ENCODE measurements around the gene CCL5.
"Not testable (repeated sequence)": the region's sequence is repeated elsewhere in the genome, so short reads cannot be mapped to it uniquely, and the experiment has no call there.

Gene CCL5

GRCh38 chr17:35898283-35899070, 18.3 kb upstream of the CCL5 start:
- DNase-seq: no peak

DNA sequence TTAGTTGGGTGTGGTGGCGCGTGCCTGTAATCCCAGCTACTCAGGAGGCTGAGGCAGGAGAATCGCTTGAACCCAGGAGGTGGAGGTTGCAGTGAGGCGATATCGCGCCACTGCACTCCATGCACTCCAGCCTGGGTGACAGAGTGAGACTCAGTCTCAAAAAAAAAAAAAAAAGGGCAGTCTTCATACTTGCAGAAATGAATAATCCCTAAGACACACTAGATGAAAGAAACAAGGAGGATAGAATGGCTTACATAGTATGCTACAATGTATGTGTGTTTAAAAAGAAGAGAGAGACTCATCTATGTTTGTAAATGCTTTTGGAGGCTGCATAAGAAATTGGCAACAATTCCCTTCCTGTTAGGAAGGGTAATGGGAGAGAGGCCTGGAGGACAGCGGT, 17.6 kb upstream of the CCL5 start:
- not testable (repeated sequence) for DNase-seq

DNA sequence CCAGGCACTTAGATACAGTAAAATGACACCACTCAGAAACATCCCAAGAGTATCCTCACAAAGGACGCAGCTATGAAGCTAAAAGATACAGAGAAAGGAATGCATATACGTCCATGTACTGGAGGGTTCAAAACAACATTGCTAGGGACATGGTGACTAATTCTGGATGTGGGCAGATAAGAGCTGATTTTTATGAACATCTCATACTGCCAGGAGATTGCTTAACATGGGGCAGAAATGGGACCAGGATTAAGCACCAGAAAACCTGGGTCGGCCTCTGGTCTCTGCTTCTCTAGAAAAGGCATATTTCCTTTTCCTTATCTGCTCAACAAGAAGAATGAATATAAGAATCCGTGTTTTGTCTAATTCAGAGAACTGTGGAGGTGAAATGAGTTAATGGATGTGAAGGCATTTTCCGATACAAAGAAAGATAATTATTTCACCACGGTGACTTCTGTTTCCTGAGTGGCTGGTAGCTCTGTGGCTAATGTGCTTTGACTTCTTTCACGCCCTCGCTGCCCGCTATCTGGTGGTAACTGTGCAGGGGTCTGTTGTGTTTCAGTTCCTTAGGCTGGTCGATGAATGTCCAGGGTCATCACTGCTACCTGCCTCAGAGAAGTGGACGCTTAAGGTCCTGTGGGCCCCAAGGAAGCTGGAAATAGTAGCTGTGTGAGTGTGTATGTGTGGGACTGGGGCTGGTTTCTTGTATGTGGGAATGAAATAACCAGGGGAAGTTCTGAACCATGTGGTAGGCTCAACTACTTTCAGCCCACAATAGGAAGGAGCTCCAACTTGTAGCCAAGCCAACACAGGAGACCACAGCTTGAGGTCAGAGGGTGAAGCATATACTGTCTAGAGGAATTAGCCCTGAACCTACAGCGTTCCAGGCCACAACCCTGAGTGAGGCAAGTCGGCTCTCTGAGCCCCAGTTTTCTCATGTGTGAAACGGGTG, 15.8 kb upstream of the CCL5 start:
- DNase-seq: peak in 1 of 2 donors; percentile 30

- DNase-seq: no peak
Observed at GRCh38 chr17:35894206-35894605, 14.0 kb upstream of the CCL5 start.

DNA sequence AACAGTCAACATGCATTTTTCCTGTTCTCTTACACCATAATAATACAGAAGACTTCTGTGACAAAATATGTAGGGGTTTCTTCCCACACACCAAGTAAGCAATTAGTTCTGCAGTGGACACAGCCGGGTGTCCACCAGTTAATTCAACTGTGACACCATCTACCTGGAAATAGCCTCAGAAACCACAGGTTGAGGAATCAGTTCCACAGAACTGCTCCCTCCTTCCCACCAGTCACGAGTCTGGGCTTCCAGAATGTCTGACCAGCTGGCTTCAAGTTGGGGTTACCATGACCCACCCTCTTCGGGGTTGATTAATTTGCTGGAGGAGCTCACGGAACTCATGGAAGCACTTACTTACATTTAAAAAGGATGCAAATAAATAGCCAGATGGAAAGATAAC, 13.6 kb upstream of the CCL5 start:
- no peak for DNase-seq

- peak; percentile 56 to 64 for DNase-seq
Observed at GRCh38 chr17:35892091-35893035, 12.2 kb upstream of the CCL5 start.

DNA sequence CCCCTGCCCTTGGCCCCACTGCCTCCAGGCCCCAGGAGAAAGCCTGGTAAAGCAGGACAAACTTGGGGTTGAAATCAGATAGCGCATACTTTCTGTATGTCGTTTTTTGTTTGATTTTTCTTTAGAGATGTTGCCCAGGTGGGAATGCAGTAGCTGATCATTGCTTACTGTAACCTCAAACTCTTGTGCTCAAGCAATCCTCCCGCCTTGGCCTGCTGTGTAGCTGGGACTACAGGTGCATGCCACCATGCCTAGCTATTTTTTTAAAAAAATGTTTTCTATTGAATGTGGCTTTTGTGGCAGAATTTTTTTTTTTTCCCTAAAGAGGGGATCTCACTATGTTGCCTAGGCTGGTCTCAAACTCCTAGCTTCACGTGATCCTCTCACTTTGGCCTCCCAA, 11.1 kb upstream of the CCL5 start:
- no peak for DNase-seq

GRCh38 chr17:35890774-35891155, 10.6 kb upstream of the CCL5 start:
- peak in 1 of 2 donors; percentile 20 for DNase-seq

GRCh38 chr17:35889818-35890773, 9.9 kb upstream of the CCL5 start:
- no peak for DNase-seq

DNA sequence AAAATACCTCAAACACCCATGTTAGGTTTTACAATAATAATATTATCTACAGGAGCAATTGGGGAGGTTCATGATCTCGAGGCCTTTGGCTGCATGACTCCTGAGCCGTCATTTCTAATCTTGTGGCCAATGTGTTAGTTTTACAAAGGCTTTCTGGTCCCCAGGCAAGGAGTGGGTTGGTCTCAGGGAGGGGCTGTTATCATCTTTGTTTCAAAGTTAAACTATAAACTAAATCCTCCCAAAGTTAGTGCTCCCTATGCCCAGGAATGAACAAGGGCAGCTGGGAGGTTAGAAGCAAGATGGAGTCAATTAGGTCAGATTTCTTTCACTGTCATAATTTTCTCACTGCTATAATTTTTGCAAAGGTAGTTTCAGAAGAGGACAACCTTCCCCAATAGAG, 9.1 kb upstream of the CCL5 start:
- DNase-seq: no peak

- DNase-seq: no peak
Observed at GRCh38 chr17:35878361-35878760, 1.8 kb downstream of the CCL5 start.

DNA sequence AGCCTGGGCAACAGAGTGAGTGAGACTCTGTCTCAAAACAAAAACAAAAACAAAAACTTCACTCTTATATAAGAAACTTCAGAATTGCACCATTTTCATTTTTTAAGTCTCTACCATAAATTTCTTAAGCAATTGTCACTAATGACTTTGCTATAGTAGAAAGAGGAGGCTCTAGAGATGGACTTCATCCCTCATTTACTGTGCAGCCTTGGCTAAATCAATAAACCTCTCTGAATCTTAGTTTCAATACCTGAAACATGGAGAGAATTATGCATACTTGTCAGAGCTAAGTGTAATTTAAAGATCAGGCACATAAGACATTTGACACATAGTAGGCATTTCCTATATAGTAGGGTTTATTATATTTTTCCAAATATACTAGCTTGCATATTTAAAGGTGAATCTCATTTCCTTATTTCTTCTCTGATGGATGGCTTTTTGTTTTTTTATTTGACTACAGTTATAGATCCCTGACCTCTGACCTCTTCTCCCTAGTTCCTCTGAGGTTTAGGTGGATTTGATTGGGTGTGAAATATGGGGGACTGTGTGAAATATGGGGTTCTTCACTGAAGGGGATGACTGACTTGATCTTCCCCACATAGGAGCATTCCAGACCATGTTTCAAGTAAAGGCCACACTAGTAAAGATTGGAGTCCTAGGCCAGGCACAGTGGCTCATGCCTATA, 2.7 kb downstream of the CCL5 start:
- DNase-seq: no peak

- no peak for DNase-seq
Observed at GRCh38 chr17:35876534-35876933, 3.6 kb downstream of the CCL5 start.

GRCh38 chr17:35875800-35876139, 4.4 kb downstream of the CCL5 start:
- DNase-seq: no peak

DNA sequence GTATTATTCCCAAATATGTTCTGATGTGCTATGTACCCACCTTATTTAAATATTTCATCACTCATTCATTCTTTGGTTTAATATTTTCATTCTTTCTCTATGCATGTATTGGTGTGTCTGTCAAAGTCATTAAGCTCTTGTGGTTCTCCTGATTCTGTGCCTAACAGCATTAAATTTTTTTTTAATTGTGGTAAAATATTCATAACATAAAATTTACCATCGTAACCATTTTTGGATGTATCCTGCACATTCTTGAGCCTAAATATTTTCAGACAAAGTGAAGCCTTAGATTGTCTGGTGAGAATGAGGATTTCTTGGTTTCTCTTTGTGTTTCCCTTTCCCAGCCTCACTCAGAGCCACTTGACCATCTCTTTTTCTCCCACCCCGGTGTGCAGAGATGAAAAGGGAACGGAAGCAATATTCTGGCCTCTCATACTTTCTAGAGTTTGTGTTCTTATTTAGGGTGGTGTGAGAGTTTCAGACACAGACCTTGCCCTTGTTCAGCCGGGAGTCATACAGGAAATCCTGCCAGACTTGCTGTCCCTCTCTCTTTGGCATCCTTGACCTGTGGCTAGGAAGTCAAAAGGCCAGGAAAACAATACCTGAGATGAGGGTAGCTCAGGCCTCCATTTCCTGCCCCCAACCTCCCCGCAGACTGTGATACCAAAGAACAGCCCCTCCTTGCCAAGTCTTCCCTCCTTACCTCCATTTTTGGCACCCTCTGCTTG, 4.9 kb downstream of the CCL5 start:
- no peak for DNase-seq

DNA sequence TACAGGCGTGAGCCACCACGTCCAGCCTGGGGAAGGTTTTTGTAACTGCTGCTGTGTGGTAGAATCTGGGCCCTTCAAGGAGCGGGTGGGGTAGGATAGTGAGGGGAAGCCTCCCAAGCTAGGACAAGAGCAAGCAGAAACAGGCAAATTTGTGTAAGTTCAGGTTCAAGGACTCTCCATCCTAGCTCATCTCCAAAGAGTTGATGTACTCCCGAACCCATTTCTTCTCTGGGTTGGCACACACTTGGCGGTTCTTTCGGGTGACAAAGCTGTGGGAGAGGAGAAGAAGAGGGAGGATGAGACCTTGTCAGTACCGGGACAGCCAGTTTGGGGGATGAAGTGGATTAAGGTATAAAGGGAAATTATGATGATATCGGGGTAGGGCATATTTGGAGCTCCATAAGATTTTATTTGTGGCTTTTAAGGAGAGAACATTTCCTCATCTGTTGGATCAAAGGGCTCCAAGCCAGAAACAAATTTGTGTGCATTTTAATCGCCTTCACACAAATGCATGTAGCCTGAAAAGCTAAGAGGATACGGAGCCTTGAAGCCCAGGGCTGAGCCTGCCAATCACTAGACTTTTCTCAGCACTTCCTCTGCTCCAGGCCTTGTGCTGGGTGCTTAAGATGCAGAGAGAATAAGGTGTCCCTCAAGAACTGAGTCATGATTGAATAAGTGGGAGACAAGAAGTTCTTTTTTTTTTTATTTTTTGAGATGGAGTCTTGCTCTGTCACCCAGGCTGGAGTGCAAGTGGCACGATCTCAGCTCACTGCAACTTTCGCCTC, 7.8 kb downstream of the CCL5 start:
- DNase-seq: no peak

- DNase-seq: no peak
Observed at GRCh38 chr17:35870906-35871819, 9.0 kb downstream of the CCL5 start.

DNA sequence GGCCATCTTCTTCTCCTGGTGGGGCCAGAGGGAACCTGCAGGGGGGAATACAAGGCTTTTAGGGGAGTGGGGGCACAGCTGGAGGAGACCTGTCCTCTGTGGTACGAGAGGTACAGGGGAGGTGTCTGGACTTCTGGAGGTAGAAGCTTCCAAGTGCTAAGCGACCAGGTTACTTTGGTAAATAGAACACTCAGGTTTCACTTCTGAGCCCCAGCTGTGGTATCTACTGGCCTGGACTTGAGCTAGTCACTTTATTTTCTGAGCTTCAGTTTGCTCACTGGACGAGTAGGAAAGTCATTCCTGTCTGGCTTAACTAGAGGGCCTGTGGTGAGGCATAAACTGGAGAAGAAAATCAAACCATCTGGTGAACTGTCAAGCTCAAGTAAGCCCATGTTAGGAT, 11.4 kb downstream of the CCL5 start, which contains the start of gene HEATR9:
TSS of gene HEATR9 (minus strand) at position 155 of the 400 bp plus-strand sequence. CDS start at position 6, 149 bp downstream.
- no peak for DNase-seq

Data from stimulated activated CD4-positive, alpha-beta T cell treated with anti-CD3 and anti-CD28 coated beads, Interleukin-2, amount 100 ng/mL, for 24 hours (primary cell).